NT2/D1 (cell line): ENCODE measurements around the gene THNSL1.

Experiments
- SUZ12 ChIP-seq: IDR thresholded peaks from 2 replicates; pipeline ENCODE4 v1.6.1; 2011; ENCODE audit not compliant: insufficient read length, insufficient read depth; ENCODE audit errors: extremely low read depth
- YY1 ChIP-seq: IDR thresholded peaks from 2 replicates; pipeline ENCODE4 v1.6.1; 2011; ENCODE audit not compliant: insufficient read length, insufficient read depth
- ZNF274 ChIP-seq: IDR thresholded peaks from 2 replicates; pipeline ENCODE4 v1.6.1; 2011; ENCODE audit warnings: mild to moderate bottlenecking, low read depth, low read length

DNA sequence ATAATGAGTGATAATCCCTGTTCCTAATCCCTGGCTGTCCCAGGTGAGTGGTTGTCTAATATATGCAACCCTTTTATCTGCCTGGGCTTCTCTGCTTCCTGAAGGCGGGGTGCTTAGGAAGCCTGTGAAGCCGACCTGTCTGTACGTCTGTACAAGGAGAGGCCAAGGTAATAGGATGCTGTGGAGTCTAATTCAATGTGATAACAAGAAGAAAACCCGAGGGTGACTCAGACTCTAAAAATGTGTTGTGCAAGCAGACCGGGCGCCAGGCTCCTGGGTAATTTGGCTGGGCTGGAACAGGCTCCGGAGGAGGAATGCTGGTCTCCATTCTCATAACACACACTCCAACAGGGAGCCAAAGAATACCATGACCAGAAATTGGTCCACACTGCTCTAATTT, 43.6 kb downstream of the THNSL1 start:
- no peak for TF ChIP-seq ZNF274
- TF ChIP-seq YY1: no peak
- no peak for TF ChIP-seq SUZ12
